GM12878 (cell line): ENCODE measurements around the gene PTCHD4. TPM values are rescaled to one million over a fixed set of nuclear protein-coding genes. Genes with fewer than 3 reads are reported as not detected.

Source experiments
- ATAC-seq: fragments of 200-7000 bp; cut with Tn5 transposase; 3 replicates; pipeline ENCODE4 v1.9.1; 2020; ENCODE audit warnings: mild to moderate bottlenecking, moderate library complexity
- BruUV-seq: library from RNA; stranded (reverse); fragments of 400-500 nt; replicated peaks from 2 replicates; lab custom pipeline; 2021; lab: Mats Ljungman, UMichigan
- CTCF ChIA-PET: fragments of 300-600 bp; sonication (Branson Sonifier 250); formaldehyde crosslinking; extraction: SDS; loops from one replicate; lab custom pipeline; 2021; ENCODE audit warnings: inconsistent platforms; lab: Yijun Ruan, JAX
- POLR2A ChIA-PET: fragments of 350-600 bp; formaldehyde crosslinking; extraction: SDS; loops from one replicate; lab custom pipeline; 2021; ENCODE audit warnings: inconsistent platforms; lab: Charles Lee
- RAD21 ChIA-PET: fragments of 300-600 bp; sonication (Branson Sonifier 250); formaldehyde crosslinking; loops from one replicate; lab custom pipeline; 2023; ENCODE audit warnings: antibody characterized with exemption; ENCODE audit not compliant: unreplicated experiment; lab: Charles Lee
- SMC1A ChIA-PET: fragments of 300-600 bp; sonication (Branson Sonifier 250); formaldehyde crosslinking; loops from one replicate; lab custom pipeline; 2023; ENCODE audit not compliant: unreplicated experiment, uncharacterized antibody; lab: Charles Lee
- DNase-seq: peaks from one replicate; pipeline ENCODE4 v3.0.0-alpha.2; 2011; ENCODE audit warnings: low read depth, low spot score
- FAIRE-seq: peaks from 3 replicates; lab custom pipeline; 2011; peaks lifted over from hg19 to GRCh38; lab: Jason Lieb, UNC
- H2AFZ ChIP-seq: 2 replicates; pipeline ENCODE4 v1.6.0; 2011; ENCODE audit warnings: low read depth, low read length, control low read depth; ENCODE audit not compliant: control insufficient read depth
- H3K27ac ChIP-seq: 2 replicates; pipeline ENCODE4 v1.5.1; 2011; ENCODE audit warnings: control low read depth; ENCODE audit not compliant: control insufficient read depth, insufficient read depth
- H3K27me3 ChIP-seq, 2 experiments: replicated peaks in 1 of 2; 2 replicates each; pipeline versions ENCODE4 v1.6.0 to v1.6.1; 2011; ENCODE audit warnings: low read length in 1 of 2; ENCODE audit not compliant: control insufficient read depth in 2 of 2, insufficient read depth in 2 of 2
- H3K36me3 ChIP-seq, 2 experiments: 2 replicates each; pipeline ENCODE4 v1.5.1; 2011; ENCODE audit warnings: low read length in 1 of 2; ENCODE audit not compliant: control insufficient read depth in 2 of 2, insufficient read depth in 2 of 2
- H3K4me1 ChIP-seq: 2 replicates; pipeline ENCODE4 v1.6.1; 2011; ENCODE audit warnings: mild to moderate bottlenecking, low read length, moderate library complexity, mixed read lengths; ENCODE audit not compliant: control insufficient read depth, insufficient read depth
- H3K4me2 ChIP-seq: 2 replicates; pipeline ENCODE4 v1.6.0; 2011; ENCODE audit warnings: control low read depth; ENCODE audit not compliant: control insufficient read depth, insufficient read depth
- H3K4me3 ChIP-seq: fragments of 200-600 bp; sonication (generic); 2 replicates; pipeline ENCODE4 v1.5.1; 2016
- H3K79me2 ChIP-seq: 2 replicates; pipeline ENCODE4 v1.6.0; 2011; ENCODE audit warnings: low read length; ENCODE audit not compliant: control insufficient read depth, insufficient read depth
- H3K9ac ChIP-seq: 2 replicates; pipeline ENCODE4 v1.8.0; 2011; ENCODE audit warnings: low read length, control low read depth, mixed read lengths; ENCODE audit not compliant: control insufficient read depth, insufficient read depth
- H3K9me3 ChIP-seq: replicated peaks from 3 replicates; pipeline ENCODE4 v1.5.1; 2011; ENCODE audit warnings: mild to moderate bottlenecking, low read length; ENCODE audit not compliant: control insufficient read depth, insufficient read depth
- H4K20me1 ChIP-seq: 2 replicates; pipeline ENCODE4 v1.6.0; 2011; ENCODE audit not compliant: control insufficient read depth, insufficient read depth
- IKZF1 ChIP-seq: fragments of 450-650 bp; conservative IDR thresholded peaks from 2 replicates; pipeline ENCODE4 v1.6.1; 2017; ENCODE audit warnings: antibody characterized with exemption, mild to moderate bottlenecking
- JUNB ChIP-seq: IDR thresholded peaks from 2 replicates; pipeline ENCODE4 v1.6.1; 2016; ENCODE audit warnings: antibody characterized with exemption, mild to moderate bottlenecking
- NR2C1 ChIP-seq: fragments of 450-650 bp; IDR thresholded peaks from 2 replicates; pipeline ENCODE4 v1.6.1; 2017; ENCODE audit warnings: antibody characterized with exemption, mild to moderate bottlenecking, moderate library complexity
- NR2F1 ChIP-seq: fragments of 450-650 bp; conservative IDR thresholded peaks from 2 replicates; pipeline ENCODE4 v1.6.1; 2017; ENCODE audit warnings: mild to moderate bottlenecking
- USF1 ChIP-seq: IDR thresholded peaks from 2 replicates; pipeline ENCODE4 v1.6.1; 2011; ENCODE audit warnings: borderline replicate concordance, low read depth, mild to moderate bottlenecking, moderate library complexity, mixed read lengths, low read length; ENCODE audit not compliant: insufficient read depth; ENCODE audit errors: extremely low read length
- ZSCAN29 ChIP-seq: fragments of 450-650 bp; IDR thresholded peaks from 2 replicates; pipeline ENCODE4 v1.6.1; 2017; ENCODE audit warnings: mild to moderate bottlenecking, moderate library complexity
- WGBS: methylation state at CpG from one replicate; pipeline ENCODE4 v1.1.6; 2016; ENCODE audit warnings: low lambda C conversion rate; ENCODE audit not compliant: insufficient replicate concordance, insufficient coverage; ENCODE audit errors: missing lambda C conversion rate; 5-methylcytosine and 5-hydroxymethylcytosine counted together
- in situ Hi-C: fragments of 300-500 bp; cut with MboI; formaldehyde crosslinking; loops from 9 replicates; pipeline ENCODE4 v1.14.3; 2018; ENCODE audit warnings: mixed read lengths
- intact Hi-C: fragments of 100-400 bp; cut with micrococcal nuclease; formaldehyde crosslinking; loops from one replicate; pipeline ENCODE4 v1.14.2; 2022; ENCODE audit not compliant: unreplicated experiment
- polyA plus RNA-seq, 11 experiments: library from polyadenylated mRNA; depleted of rRNA in 4 of 11; unstranded in 6 of 11; stranded (reverse) in 5 of 11; fragments of >200 nt; fragmentation: Nextera tagmentation in 4 of 11; fragmentation: Illumina TruSeq in 1 of 11; extraction: Ambion mirVana in 4 of 11; extraction: Trizol in 1 of 11; gene quantifications; 1 replicate in 1 of 11; 2 replicates in 10 of 11; pipeline versions ENCODE4 v1.2.1 to v1.2.3, GENCODE V29; 2011 to 2016; ENCODE audit warnings: inconsistent platforms in 2 of 11, missing spikeins in 2 of 11, low read depth in 1 of 11
- total RNA-seq, 4 experiments: library from RNA; depleted of rRNA in 3 of 4; stranded (reverse); fragments of >200 nt in 3 of 4; fragmentation: Illumina TruSeq in 1 of 4; extraction: Trizol in 1 of 4; gene quantifications; 2 replicates each; pipeline versions ENCODE4 v1.2.1 to v1.2.3, GENCODE V29; 2013 to 2021

The PTCHD4 gene
- total and polyA plus RNA-seq, 10 of the 15 experiments (the other 5 are each of a cell fraction or from before 2014, with no cell fraction given): 0.02 to 0.17 (median 0.07) TPM; not detected in 3

- Histone ChIP-seq H3K27me3 (no peaks in the 10 kb centered on the region), H3K4me2 (no peak overlapping the region), H2AFZ (no peak overlapping the region), H3K4me3 (no peak overlapping the region), H3K4me1 (no peaks in the 10 kb centered on the region), H3K9ac (no peak overlapping the region), H3K36me3 (no peaks in the 10 kb centered on the region), H3K79me2 (no peaks in the 10 kb centered on the region), H4K20me1 (no peaks in the 10 kb centered on the region), H3K27ac (no peak overlapping the region), H3K9me3 (no peaks in the 10 kb centered on the region)
- no peak for ATAC-seq
- SMC1A ChIA-PET: no interaction called here
- RAD21 ChIA-PET: no interaction called here
- FAIRE-seq: no peak
- TF ChIP-seq NR2C1 (no peak), IKZF1 (no peak), NR2F1 (no peak)
- WGBS: 28% methylated on average over 3 of the region's 3 CpGs
- in situ Hi-C loops: no loop called here
- CTCF ChIA-PET: interaction anchor here (0.6 to 1.4 kb wide), 3 partner anchors 18 to 649 kb away, joined by 3 to 4 read pairs (median 3); no protein-coding TSS in a partner anchor
- intact Hi-C loops: no loop called here
- POLR2A ChIA-PET: interaction anchor here (0.6 kb wide), 1 partner anchor 544 kb away, joined by 3 read pairs; no protein-coding TSS in a partner anchor
- BruUV-seq: no TSS peak
- DNase-seq: no peak
Observed at GRCh38 chr6:48116699-48117645, 6.0 kb upstream of the PTCHD4 start.

- POLR2A ChIA-PET: no interaction called here
- H3K4me1 ChIP-seq: no peaks in the 10 kb centered on the region
- H3K27me3 ChIP-seq: no peaks in the 10 kb centered on the region
- H3K4me2 ChIP-seq: no peak overlapping the region
- DNase-seq: no peak
- CTCF ChIA-PET: no interaction called here
- 18% methylated on average over 2 of the region's 2 CpGs for WGBS
- no peak overlapping the region for H3K4me3 ChIP-seq
- BruUV-seq: no TSS peak
- SMC1A ChIA-PET: no interaction called here
- RAD21 ChIA-PET: no interaction called here
- TF ChIP-seq USF1 (no peak), JUNB (no peak), ZSCAN29 (no peak)
- ATAC-seq: no peak
- no peaks in the 10 kb centered on the region for H4K20me1 ChIP-seq
- FAIRE-seq: no peak
- no peaks in the 10 kb centered on the region for H3K9me3 ChIP-seq
- intact Hi-C loops: no loop called here
- no peaks in the 10 kb centered on the region for H3K79me2 ChIP-seq
- H3K36me3 ChIP-seq: no peaks in the 10 kb centered on the region
- H2AFZ ChIP-seq: no peak overlapping the region
- in situ Hi-C loops: no loop called here
- H3K9ac ChIP-seq: no peak overlapping the region
- no peak overlapping the region for H3K27ac ChIP-seq
Observed at GRCh38 chr6:48113130-48113529, 2.1 kb upstream of the PTCHD4 start.
